ENCODE measurements around the gene SNORC. TPM values are rescaled to one million over a fixed set of nuclear protein-coding genes. Genes with fewer than 3 reads are reported as not detected.

SNORC gene
- polyA plus RNA-seq, 1 donor from 2014 or later: 0.68 TPM

GRCh38 chr2:232882085-232882484 is 12.0 kb downstream of the SNORC start:
- no peak overlapping the region for H3K4me2 ChIP-seq (ENCODE audit: low read length)
- H2AFZ ChIP-seq (ENCODE audit: low read depth, low read length): no peak overlapping the region
- H3K9me3 ChIP-seq (ENCODE audit: low read length): no peaks in the 10 kb centered on the region
- H3K27ac ChIP-seq (ENCODE audit: low read length): no peak overlapping the region
- no peaks in the 10 kb centered on the region for H3K79me2 ChIP-seq (replicated peaks; ENCODE audit: insufficient read depth, low read length)
- no peak for TF ChIP-seq EP300 (conservative IDR thresholded peaks at IDR 0.05; ENCODE audit: poor library complexity, severe bottlenecking)
- TF ChIP-seq TAF1 (IDR thresholded peaks at IDR 0.05; ENCODE audit: low read depth): no peak
- TF ChIP-seq RAD21 (conservative IDR thresholded peaks at IDR 0.05): no peak
- no peak for TF ChIP-seq REST (IDR thresholded peaks at IDR 0.05; ENCODE audit: borderline replicate concordance)
- no peak for TF ChIP-seq SMC3 (conservative IDR thresholded peaks at IDR 0.05; ENCODE audit: poor library complexity)
- no peak for TF ChIP-seq CTCF (IDR thresholded peaks at IDR 0.05; ENCODE audit: poor library complexity, severe bottlenecking)
- no peak for TF ChIP-seq EZH2 (IDR thresholded peaks at IDR 0.05; ENCODE audit: borderline replicate concordance, insufficient read depth, low read length, poor library complexity, severe bottlenecking)
- no peak for TF ChIP-seq MXI1 (conservative IDR thresholded peaks at IDR 0.05; ENCODE audit: poor library complexity, severe bottlenecking)
- TF ChIP-seq POLR2AphosphoS5 (IDR thresholded peaks at IDR 0.05): no peak
- H3F3A ChIP-seq (ENCODE audit: insufficient read depth, low read length, poor library complexity, severe bottlenecking): no peaks in the 10 kb centered on the region
- no peak overlapping the region for H3K4me3 ChIP-seq (ENCODE audit: low read length)
- H3K9me2 ChIP-seq (ENCODE audit: insufficient read depth, low read length): no peaks in the 10 kb centered on the region
- H4K20me1 ChIP-seq (ENCODE audit: insufficient read depth): no peaks in the 10 kb centered on the region
- peaks cover 2% of the 10 kb centered on the region for H3K27me3 ChIP-seq (ENCODE audit: insufficient read depth, low read depth, low read length)
- no peaks in the 10 kb centered on the region for H3K36me3 ChIP-seq (ENCODE audit: insufficient read depth, low read length)
- no peak overlapping the region for H3K9ac ChIP-seq (ENCODE audit: low read length)

- Histone ChIP-seq H4K20me1 (ENCODE audit: insufficient read depth) (no peaks in the 10 kb centered on the region), H3K27ac (ENCODE audit: low read length) (no peak overlapping the region), H3K4me3 (ENCODE audit: low read length) (no peak overlapping the region), H2AFZ (ENCODE audit: low read depth, low read length) (no peak overlapping the region), H3F3A (ENCODE audit: insufficient read depth, low read length, poor library complexity, severe bottlenecking) (no peaks in the 10 kb centered on the region), H3K9ac (ENCODE audit: low read length) (no peak overlapping the region), H3K36me3 (ENCODE audit: insufficient read depth, low read length) (no peaks in the 10 kb centered on the region), H3K27me3 (ENCODE audit: insufficient read depth, low read depth, low read length) (no peaks in the 10 kb centered on the region), H3K9me3 (ENCODE audit: low read length) (no peaks in the 10 kb centered on the region), H3K9me2 (ENCODE audit: insufficient read depth, low read length) (no peaks in the 10 kb centered on the region), H3K4me2 (ENCODE audit: low read length) (no peak overlapping the region), H3K79me2 (replicated peaks; ENCODE audit: insufficient read depth, low read length) (no peaks in the 10 kb centered on the region)
- TF ChIP-seq EZH2 (IDR thresholded peaks at IDR 0.05; ENCODE audit: borderline replicate concordance, insufficient read depth, low read length, poor library complexity, severe bottlenecking) (no peak), REST (IDR thresholded peaks at IDR 0.05; ENCODE audit: borderline replicate concordance) (no peak), EP300 (conservative IDR thresholded peaks at IDR 0.05; ENCODE audit: poor library complexity, severe bottlenecking) (no peak), RAD21 (conservative IDR thresholded peaks at IDR 0.05) (no peak), TAF1 (IDR thresholded peaks at IDR 0.05; ENCODE audit: low read depth) (no peak), CTCF (IDR thresholded peaks at IDR 0.05; ENCODE audit: poor library complexity, severe bottlenecking) (no peak), SMC3 (conservative IDR thresholded peaks at IDR 0.05; ENCODE audit: poor library complexity) (no peak), POLR2AphosphoS5 (IDR thresholded peaks at IDR 0.05) (no peak), MXI1 (conservative IDR thresholded peaks at IDR 0.05; ENCODE audit: poor library complexity, severe bottlenecking) (no peak)
Measured at GRCh38 chr2:232882505-232883115, 12.5 kb downstream of the SNORC start.

All from neural cell (in vitro differentiated cells).